GM10266 (cell line): ENCODE measurements around the gene MRPS16.

Experiments
- DNase-seq: peaks from one replicate; pipeline ENCODE4 v3.0.0; 2012; ENCODE audit errors: extremely low spot score
- CTCF ChIP-seq: IDR thresholded peaks from 2 replicates; pipeline ENCODE4 v1.5.1; 2012; ENCODE audit warnings: mild to moderate bottlenecking, low read depth; ENCODE audit not compliant: control insufficient read depth, insufficient read depth; ENCODE audit errors: missing control alignments

The MRPS16 gene

GRCh38 chr10:73210395-73211105, 41.9 kb downstream of the MRPS16 start:
- no peak for TF ChIP-seq CTCF
- DNase-seq, result no peak

GRCh38 chr10:73209705-73210104, 42.7 kb downstream of the MRPS16 start:
- DNase-seq, result no peak
- no peak for TF ChIP-seq CTCF

- no peak for DNase-seq
- no peak for TF ChIP-seq CTCF
These were observed 44.6 kb downstream of the MRPS16 start for GRCh38 chr10:73207883-73208282.

- DNase-seq, result no peak
- TF ChIP-seq CTCF, result no peak
These were observed 46.1 kb downstream of the MRPS16 start for GRCh38 chr10:73206385-73206784.

GRCh38 chr10:73205890-73206289, 46.6 kb downstream of the MRPS16 start:
- no peak for TF ChIP-seq CTCF
- DNase-seq, result no peak

GRCh38 chr10:73205081-73205480, 47.4 kb downstream of the MRPS16 start:
- TF ChIP-seq CTCF, result no peak
- DNase-seq, result no peak
